Fibroblast of upper back skin (primary cell): ENCODE data around the gene CILP.

Source experiments
- DNase-seq: peaks from one replicate; pipeline ENCODE4 v3.0.0-alpha.2; 2013

Gene CILP

DNA sequence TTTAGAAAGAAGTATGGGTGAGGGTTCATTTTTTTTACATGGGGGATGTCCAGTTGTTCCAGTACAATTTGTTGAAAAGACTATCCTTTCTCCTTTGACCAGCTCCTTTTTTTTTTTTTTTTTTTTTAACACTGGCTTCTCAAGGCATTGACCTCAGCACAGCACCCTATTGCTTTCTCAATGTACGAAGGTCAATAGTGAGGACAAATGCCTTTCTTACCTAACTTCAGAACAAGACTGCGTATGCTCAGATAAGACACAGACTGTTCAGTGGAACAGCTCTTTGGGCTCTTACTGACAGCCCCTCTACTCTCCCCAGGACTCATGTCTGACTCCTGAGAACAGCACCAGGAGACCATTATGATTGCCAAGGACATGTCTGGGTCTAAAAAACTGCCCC is 10.4 kb upstream of the CILP start:
- no peak for DNase-seq

DNA sequence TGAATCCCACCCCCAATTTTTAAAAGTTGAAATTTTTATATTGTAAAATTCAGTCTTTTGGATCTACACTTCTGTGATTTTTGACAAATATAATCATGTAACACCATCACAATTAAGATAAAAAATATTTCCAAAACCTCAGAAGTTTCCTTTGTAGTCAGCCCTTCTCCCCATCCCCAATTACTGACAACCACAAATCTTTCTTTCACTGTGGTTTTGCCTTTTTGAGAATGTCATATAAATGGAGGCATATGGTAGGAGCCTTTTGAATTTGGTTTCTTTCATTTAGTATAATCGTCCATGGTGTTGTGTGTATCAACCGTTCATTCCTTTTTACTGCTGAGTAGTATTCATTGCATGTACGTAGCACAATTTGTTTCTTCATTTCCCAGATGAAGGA is 7.9 kb upstream of the CILP start:
- DNase-seq: no peak

- no peak for DNase-seq
Observed at GRCh38 chr15:65217526-65218482, 6.5 kb upstream of the CILP start.

DNA sequence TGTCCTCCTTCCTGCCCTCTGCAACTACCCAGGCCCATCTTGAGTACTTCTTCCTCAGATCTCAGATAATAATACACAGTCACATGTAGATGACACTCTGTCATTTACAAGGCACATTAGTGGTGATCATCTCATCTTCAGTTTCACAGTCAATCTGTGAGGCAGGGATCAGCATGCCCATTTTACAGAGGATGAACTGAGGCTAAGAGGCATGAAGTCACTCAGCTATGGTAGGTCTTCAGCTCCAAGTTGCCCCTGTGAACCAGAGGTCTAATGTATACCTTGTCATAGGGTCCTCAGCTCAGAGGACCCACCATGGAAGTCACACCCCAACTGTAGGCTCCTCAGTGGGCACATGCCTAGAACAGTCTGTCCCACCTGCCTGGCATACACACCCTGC is 4.2 kb upstream of the CILP start:
- DNase-seq: no peak

DNA sequence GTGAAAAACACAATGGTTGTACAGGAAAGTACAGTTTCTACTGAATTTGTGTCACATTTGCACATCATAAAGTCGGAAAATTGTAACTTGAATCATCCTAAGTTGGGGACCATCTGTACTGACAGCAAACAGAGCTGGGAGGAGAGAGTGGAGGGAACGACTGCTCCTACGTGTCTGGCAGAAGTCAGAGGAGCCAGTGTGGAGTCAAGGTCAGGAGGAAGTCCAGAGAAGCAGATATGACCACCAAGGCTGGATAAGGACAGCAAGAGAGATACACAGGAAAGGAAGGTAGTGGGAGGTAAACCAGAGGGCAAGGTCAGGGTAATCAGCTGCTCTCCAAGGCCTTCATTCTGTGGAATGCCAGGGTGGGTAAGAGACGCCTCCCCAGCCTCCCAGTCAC is 2.7 kb upstream of the CILP start:
- no peak for DNase-seq

DNA sequence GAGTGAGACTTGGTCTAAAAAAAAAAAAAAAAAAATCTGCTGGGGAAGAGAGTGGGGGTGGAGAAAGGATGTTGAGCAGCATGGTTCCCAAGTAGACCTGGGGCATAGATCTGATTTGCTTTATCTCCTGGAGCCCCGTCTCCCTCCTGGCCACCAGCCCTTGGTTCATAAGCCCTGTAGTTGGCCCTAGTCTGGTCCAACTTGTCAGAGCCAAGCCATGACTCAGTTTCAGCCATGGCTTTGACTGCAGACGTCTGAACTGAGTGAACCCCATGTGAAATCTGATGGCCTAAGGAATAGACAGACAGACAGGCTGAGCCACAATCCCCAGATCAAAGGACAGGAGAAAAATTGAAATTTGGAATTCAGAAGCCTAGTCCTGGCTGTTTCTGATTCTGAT is 2.0 kb upstream of the CILP start:
- DNase-seq: no peak

DNA sequence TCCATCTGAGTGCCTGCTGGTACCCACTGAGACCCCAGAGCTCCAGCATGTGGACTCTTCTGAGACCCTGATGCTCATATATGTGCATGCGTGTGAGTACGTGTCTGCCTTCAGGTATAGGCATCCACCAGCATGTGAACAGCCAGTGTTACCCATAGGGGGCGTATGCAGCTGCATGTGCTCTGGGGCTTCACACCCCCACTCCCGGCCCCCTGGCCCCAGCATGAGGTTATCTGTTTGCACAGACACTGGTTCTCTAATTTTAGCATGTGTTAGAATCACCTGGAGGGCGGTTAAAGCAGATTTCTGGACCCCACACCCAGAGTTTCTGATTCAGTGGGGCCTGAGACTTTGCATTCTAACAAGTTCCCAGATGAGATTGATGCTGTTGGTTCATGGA is 824 bp upstream of the CILP start:
- DNase-seq: no peak

DNA sequence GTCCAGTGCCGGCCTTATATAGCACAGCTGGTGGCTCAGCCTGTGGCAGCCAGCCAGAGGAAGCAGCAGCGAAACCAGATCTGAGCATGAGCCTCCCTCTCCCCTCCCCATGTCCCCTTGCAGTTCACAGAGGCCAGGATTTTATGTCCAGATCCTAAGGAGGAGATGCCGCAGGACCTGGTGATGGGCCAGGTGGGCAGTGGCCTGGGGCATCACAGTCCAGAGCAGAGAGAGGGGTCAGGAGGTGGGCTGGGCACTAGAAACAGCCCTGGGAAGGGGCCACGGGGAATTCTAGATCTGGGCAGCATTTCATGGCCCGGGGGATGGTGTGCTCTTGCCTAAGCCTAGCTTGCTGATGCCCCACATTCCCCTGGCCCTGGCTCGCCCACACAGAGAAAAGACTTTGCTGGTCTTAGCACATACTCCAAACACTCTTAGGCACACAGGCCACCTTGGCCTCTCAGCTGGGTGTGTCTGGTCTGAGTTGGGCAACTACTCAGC is 259 bp upstream of the CILP start:
- DNase-seq: peak; percentile 65

DNA sequence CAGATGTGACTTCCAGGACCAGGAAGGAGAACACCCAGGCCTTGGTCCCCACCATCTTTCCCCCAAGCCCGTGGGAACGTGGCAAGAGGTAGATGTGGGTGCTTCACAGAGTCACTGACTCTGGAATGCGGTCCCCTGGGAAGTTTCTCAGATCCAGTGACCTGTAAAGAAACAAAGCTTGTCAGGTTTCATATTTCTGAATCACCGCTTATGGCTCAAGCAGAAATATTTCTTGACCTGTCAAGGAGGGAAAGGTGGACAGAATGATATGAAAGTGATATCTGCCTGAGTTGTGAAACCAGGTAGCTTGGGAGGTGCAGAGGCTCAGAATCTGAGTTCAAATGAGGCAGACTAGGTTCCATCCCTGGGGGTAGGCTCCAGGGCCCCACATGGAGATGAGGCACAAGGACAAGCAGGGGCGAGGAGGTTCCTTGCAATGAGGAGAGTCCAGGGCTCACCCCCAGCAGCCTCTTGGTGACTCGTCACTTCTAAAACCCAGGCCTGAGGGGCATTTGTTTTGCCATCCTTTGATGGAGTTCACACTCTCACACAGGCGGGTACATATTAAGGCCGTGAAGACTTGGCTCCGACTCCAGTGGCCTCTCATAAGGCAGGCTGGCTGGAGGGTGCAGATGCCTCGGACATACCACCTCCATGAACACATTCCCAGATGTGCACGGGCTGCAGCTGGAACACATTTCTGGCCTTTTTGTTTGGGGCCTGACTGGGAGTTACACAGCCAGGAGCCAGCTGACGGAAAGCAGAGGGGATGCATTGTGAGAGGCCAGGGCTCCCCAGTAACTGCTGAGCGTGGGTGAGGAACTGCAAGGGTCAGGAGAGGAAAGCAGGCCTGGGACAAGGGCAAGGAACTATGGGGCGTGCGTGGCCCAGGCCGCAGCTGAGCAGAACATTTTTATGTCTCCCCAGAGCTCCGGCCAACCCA is 1.3 kb downstream of the CILP start:
- DNase-seq: no peak

GRCh38 chr15:65208647-65209046 is 2.6 kb downstream of the CILP start:
- DNase-seq: no peak

DNA sequence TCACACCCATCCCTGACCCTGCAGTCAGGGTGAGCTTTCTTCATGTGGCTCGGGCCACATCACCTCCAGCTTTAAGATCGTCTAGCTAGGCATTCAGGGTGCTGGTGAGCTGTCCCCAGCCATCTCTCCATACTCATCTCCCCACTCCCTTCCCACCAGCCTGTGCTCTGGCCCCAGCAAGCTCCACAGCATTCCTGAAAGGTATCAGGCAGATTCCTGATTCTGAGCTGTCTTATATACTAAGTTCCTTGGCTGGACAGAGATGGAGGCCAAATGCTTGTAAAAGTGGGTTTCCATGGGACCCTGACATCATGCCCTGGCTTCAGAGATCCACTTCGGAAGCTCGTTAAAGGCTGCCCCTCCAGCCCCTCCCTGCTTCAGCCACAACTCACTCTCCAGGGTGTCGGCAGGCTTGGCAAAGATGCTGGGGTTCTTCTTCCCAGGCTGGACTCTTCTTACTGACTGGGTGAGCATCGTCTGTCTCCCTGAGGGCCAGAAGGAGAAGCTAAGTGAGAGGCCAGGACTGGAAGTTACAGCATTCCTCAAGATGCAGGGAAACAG is 3.9 kb downstream of the CILP start:
- no peak for DNase-seq

DNA sequence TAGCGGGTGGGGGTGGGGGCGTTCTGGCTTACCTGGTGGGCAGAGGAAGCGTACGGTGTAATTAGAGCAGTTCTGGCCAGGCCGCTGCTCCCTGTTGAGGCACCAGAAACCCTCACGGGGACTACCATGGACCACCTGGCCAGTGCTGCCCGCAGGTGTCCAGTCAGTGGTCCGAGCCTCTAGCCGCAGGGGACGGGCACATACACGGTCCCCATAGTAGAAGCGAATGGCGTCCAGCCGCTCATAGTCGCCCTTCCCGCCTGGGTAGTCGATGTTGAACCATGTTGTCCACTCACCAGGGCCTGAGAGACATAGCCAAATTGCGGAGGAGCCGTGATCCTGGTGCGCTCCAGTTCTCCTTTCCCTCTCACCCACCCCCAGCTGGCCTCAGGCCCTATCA is 4.5 kb downstream of the CILP start:
- no peak for DNase-seq

DNA sequence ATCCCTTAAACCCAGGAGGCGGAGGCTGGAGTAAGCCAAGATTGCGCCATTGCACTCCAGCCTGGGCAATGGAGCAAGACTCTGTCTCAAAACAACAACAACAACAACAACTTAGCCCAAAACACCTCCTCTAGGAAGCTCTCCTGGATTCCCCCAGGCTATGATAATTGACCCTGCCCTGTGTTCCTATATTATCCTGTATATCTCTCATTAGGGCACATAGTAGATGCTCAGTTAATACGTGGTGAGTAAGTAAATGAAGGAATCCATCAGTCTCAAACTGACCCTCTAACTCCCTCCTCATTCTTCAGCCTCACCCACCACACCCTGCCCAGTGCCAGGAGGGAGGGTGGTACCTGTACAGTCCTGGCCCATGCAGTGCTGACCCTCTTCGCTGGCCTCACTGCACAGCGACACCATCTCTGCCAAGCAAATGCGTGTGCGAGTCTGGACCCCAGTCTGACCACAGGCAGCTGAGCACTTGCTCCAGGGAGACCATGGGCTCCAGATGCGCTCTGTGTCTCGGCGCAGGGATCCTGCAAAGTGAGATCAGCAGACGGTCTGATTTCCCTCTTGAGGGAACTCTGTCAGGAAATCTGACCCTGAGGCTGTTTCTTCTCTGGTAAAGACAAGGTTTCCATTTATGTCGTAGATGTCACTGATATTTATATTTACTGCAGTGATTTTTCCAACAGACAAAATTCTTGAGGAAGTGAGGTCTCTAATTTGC is 6.2 kb downstream of the CILP start:
- DNase-seq: no peak

- DNase-seq: no peak
Observed at GRCh38 chr15:65204236-65204930, 6.9 kb downstream of the CILP start.

GRCh38 chr15:65201918-65202317 is 9.4 kb downstream of the CILP start:
- no peak for DNase-seq

DNA sequence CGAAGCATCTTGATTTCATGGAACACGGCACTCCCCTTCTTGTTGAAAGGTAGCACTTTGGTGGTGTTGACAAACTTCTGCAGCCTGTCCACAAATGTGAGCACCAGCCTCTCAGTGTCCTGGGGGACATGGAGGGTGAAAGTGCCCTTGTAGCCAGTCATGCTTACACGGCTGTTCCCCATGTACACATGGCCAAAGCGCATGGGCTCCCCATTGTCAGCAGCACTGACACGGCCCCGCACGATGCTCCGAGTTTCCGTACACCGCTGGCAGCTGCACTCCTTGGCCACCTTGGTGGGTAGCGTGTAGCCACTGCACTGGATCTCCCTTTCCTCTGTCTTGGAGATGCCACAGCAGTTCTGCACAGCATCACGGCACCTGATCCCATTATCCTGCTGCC is 12.7 kb downstream of the CILP start:
- DNase-seq: no peak

DNA sequence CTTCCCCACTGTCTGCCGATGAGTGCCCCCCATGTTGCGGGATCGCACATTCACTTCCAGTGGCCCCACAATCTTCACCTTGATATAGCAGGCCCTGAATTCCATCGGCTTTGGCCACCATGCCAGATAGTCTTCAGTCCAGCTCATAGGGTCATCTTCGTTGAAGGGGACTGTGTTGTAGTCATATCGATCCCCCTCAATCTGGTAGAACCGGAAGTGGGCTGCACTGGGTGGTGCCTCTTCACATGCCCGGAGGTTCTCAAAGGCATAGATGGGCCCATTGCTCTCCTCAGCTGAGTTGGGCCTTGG is 14.0 kb downstream of the CILP start:
- DNase-seq: no peak

- DNase-seq: no peak
Observed at GRCh38 chr15:65196637-65197336, 14.5 kb downstream of the CILP start.

- no peak for DNase-seq
Observed at GRCh38 chr15:65195548-65195923, 15.7 kb downstream of the CILP start.

DNA sequence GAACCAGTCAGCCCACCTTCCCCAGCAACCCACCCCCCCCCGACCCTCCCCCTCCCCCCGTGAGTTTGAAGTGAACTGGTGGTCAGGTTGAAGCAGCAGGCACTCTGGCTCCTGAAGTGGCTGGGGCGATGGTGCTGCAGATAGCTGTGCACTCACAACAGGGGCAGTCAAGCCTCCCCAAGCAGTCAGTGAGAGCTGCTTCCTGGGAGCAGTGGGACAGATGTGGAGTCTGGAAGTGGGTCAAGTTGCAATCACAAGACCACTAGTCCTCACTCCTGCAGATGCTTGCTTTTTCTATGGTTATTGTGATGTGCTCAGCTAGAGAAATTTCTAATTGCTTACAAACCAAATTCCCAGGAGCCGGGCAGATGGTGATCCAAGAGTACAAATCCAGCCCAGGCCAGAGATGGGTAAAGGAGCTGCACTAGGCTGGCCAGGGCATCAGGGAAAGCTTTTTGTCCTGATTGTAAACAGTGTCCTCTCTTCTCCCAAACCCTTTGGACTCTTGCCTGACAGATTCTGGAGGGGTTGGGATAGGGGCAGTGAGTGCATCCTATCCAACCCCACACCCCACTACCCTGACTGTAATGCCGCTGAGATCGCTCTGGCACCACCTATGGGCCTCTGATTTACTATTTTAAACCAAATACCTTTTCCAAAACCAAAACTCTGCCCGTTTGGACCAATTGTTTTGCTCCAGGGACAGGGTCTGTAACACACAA is 16.3 kb downstream of the CILP start:
- DNase-seq: no peak

GRCh38 chr15:65192016-65192415 is 19.3 kb downstream of the CILP start:
- no peak for DNase-seq
